Keratinocyte (primary cell): ENCODE measurements around the gene PALM3. TPM values are rescaled to one million over a fixed set of nuclear protein-coding genes. Genes with fewer than 3 reads are reported as not detected.
"Not testable (repeated sequence)": the region's sequence is repeated elsewhere in the genome, so short reads cannot be mapped to it uniquely, and the experiment has no call there.

Experiments used
- DNase-seq: peaks from one replicate; pipeline ENCODE4 v3.0.0-alpha.2; 2011; ENCODE audit warnings: low read depth, missing footprints, low spot score
- FAIRE-seq: peaks from 2 replicates; lab custom pipeline; 2011; peaks lifted over from hg19 to GRCh38; lab: Jason Lieb, UNC
- H2AFZ ChIP-seq: 2 replicates; pipeline ENCODE4 v1.6.0; 2012; ENCODE audit warnings: low read length, control low read depth, inconsistent platforms; ENCODE audit not compliant: control insufficient read depth
- H3K27ac ChIP-seq: 2 replicates; pipeline ENCODE4 v1.5.1; 2011; ENCODE audit warnings: low read length; ENCODE audit not compliant: control insufficient read depth, insufficient read depth
- H3K27me3 ChIP-seq: 3 replicates; pipeline ENCODE4 v1.6.0; 2011; ENCODE audit warnings: low read length; ENCODE audit not compliant: control insufficient read depth, insufficient read depth; ENCODE audit errors: extremely low read depth
- H3K36me3 ChIP-seq, 2 experiments: 2 replicates in 1 of 2; 3 replicates in 1 of 2; pipeline ENCODE4 v1.5.1; 2011; ENCODE audit warnings: low read length in 2 of 2, mild to moderate bottlenecking in 1 of 2; ENCODE audit not compliant: control insufficient read depth in 2 of 2, insufficient read depth in 2 of 2; ENCODE audit errors: extremely low read depth in 1 of 2
- H3K4me1 ChIP-seq: 3 replicates; pipeline ENCODE4 v1.5.1; 2011; ENCODE audit warnings: low read length; ENCODE audit not compliant: control insufficient read depth, insufficient read depth; ENCODE audit errors: extremely low read depth
- H3K4me2 ChIP-seq: 3 replicates; pipeline ENCODE4 v1.6.0; 2011; ENCODE audit warnings: low read depth, low read length; ENCODE audit not compliant: control insufficient read depth, insufficient read depth; ENCODE audit errors: extremely low read depth
- H3K4me3 ChIP-seq, 3 experiments: fragments of 200-600 bp in 1 of 3; sonication (generic) in 1 of 3; 2 replicates in 2 of 3; 3 replicates in 1 of 3; pipeline ENCODE4 v1.5.1; 2011 to 2016; ENCODE audit warnings: low read length in 3 of 3, mild to moderate bottlenecking in 3 of 3, control low read depth in 2 of 3, inconsistent platforms in 1 of 3, low read depth in 1 of 3, mixed read lengths in 1 of 3, mixed run types in 1 of 3, moderate library complexity in 1 of 3; ENCODE audit not compliant: control insufficient read depth in 2 of 3, insufficient read depth in 2 of 3; ENCODE audit errors: extremely low read depth in 1 of 3
- H3K79me2 ChIP-seq: 2 replicates; pipeline ENCODE4 v1.6.0; 2012; ENCODE audit warnings: low read length; ENCODE audit not compliant: control insufficient read depth, insufficient read depth
- H3K9ac ChIP-seq: 3 replicates; pipeline ENCODE4 v1.6.0; 2011; ENCODE audit warnings: low read length; ENCODE audit not compliant: control insufficient read depth, insufficient read depth; ENCODE audit errors: extremely low read depth
- H3K9me1 ChIP-seq: 3 replicates; pipeline ENCODE4 v1.6.0; 2011; ENCODE audit warnings: low read length; ENCODE audit not compliant: control insufficient read depth, insufficient read depth; ENCODE audit errors: extremely low read depth
- H3K9me3 ChIP-seq: 2 replicates; pipeline ENCODE4 v1.5.1; 2012; ENCODE audit warnings: low read depth, low read length; ENCODE audit not compliant: control insufficient read depth
- H4K20me1 ChIP-seq: 3 replicates; pipeline ENCODE4 v1.6.0; 2011; ENCODE audit warnings: low read length; ENCODE audit not compliant: control insufficient read depth, insufficient read depth; ENCODE audit errors: extremely low read depth
- EZH2 ChIP-seq: IDR thresholded peaks from one replicate; pipeline ENCODE4 v1.6.1; 2012; ENCODE audit warnings: inconsistent platforms, mild to moderate bottlenecking, low read length, moderate library complexity
- dilution Hi-C: fragments of 300-500 bp; cut with MboI; formaldehyde crosslinking; loops from one replicate; pipeline ENCODE4 v1.7.0; 2020; ENCODE audit warnings: low sequenced_read_pairs; ENCODE audit not compliant: extremely low pct_ligation_motif_present
- polyA plus RNA-seq, 5 experiments: library from polyadenylated mRNA; depleted of rRNA in 3 of 5; stranded (reverse) in 3 of 5; stranded (forward) in 1 of 5; unstranded in 1 of 5; fragments of >200 nt; gene quantifications; 1 replicate in 1 of 5; 2 replicates in 3 of 5; 3 replicates in 1 of 5; pipeline versions ENCODE4 v1.2.1 to v1.2.3, GENCODE V29; 2011 to 2012; ENCODE audit warnings: missing spikeins in 2 of 5, low read depth in 1 of 5, low replicate concordance in 1 of 5
- TF ChIP-seq, protein P1 (sequence below), 3 experiments: IDR thresholded peaks in 1 of 3; conservative IDR thresholded peaks in 1 of 3; optimal IDR thresholded peaks in 1 of 3; 2 replicates in 2 of 3; 3 replicates in 1 of 3; pipeline versions ENCODE3 to v1.5.1; 2011; ENCODE audit warnings: low read length in 3 of 3, mild to moderate bottlenecking in 3 of 3, moderate library complexity in 2 of 3, control low read depth in 1 of 3, inconsistent platforms in 1 of 3; ENCODE audit not compliant: insufficient read depth in 2 of 3; ENCODE audit errors: extremely low read depth in 1 of 3

The PALM3 gene
- polyA plus RNA-seq, 1 donor (not counting 4 experiments of a cell fraction or from before 2014, with no cell fraction given) = not detected

DNA sequence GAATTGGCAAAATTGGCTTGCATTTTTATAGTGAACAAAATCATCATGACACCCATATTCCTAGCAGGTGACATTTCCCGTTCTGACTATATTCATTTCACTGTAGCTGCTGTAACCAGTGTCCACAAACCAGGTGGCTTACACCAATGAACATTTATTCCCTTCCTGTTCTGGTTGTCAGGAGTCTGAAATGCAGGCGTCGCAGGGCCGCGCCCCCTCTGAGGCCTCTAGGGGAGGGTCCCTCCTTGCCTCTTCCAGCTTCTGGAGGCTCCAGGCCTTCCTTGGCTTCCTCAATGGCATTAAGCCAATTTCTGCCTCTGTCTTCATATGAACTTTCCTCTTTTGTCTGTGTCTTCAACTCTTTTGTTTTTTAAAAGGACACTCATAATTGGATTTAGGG lies 40.4 kb downstream of the PALM3 start:
- dilution Hi-C loops = no loop called here
- Histone ChIP-seq H3K27me3 (no peaks in the 10 kb centered on the region), H3K9me1 (no peaks in the 10 kb centered on the region), H3K4me2 (no peak overlapping the region), H3K27ac (no peak overlapping the region), H3K9me3 (no peaks in the 10 kb centered on the region), H2AFZ (no peak overlapping the region), H3K4me3 (no peak overlapping the region), H3K36me3 (no peaks in the 10 kb centered on the region), H4K20me1 (no peaks in the 10 kb centered on the region), H3K79me2 (no peaks in the 10 kb centered on the region), H3K4me1 (peaks cover 4% of the 10 kb centered on the region), H3K9ac (no peak overlapping the region)
- DNase-seq = no peak
- TF ChIP-seq, protein P1, sequence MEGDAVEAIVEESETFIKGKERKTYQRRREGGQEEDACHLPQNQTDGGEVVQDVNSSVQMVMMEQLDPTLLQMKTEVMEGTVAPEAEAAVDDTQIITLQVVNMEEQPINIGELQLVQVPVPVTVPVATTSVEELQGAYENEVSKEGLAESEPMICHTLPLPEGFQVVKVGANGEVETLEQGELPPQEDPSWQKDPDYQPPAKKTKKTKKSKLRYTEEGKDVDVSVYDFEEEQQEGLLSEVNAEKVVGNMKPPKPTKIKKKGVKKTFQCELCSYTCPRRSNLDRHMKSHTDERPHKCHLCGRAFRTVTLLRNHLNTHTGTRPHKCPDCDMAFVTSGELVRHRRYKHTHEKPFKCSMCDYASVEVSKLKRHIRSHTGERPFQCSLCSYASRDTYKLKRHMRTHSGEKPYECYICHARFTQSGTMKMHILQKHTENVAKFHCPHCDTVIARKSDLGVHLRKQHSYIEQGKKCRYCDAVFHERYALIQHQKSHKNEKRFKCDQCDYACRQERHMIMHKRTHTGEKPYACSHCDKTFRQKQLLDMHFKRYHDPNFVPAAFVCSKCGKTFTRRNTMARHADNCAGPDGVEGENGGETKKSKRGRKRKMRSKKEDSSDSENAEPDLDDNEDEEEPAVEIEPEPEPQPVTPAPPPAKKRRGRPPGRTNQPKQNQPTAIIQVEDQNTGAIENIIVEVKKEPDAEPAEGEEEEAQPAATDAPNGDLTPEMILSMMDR (optimal IDR thresholded peaks at IDR 0.05 in 1 of 3, IDR thresholded peaks at IDR 0.05 in 1 of 3, conservative IDR thresholded peaks at IDR 0.05 in 1 of 3; ENCODE audit: extremely low read depth in 1 of 3, insufficient read depth in 2 of 3, low read length in 3 of 3) = no peak
- TF ChIP-seq EZH2 = no peak
- no peak for FAIRE-seq

DNA sequence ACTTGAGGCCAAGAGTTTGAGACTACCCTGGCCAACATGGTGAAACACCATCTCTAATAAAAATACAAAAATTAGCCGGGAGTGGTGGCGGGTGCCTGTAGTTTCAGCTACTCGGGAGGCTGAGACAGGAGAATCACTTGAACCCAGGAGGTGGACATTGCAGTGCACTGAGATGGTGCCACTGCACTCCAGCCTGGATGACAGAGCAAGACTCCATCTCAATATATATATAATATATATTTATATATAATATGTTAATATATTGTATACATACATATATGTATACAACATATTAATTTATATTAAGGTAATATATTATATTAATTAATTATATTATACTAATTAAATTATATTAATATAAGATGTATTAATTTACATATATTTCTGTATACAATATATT lies 42.1 kb downstream of the PALM3 start:
- H3K4me1 ChIP-seq, DNase-seq, H3K9ac ChIP-seq, H3K27me3 ChIP-seq, FAIRE-seq, H3K4me3 ChIP-seq, H2AFZ ChIP-seq, H3K4me2 ChIP-seq, H4K20me1 ChIP-seq, H3K36me3 ChIP-seq, dilution Hi-C loops, H3K79me2 ChIP-seq, H3K9me1 ChIP-seq, H3K27ac ChIP-seq, H3K9me3 ChIP-seq: not testable (repeated sequence)

DNA sequence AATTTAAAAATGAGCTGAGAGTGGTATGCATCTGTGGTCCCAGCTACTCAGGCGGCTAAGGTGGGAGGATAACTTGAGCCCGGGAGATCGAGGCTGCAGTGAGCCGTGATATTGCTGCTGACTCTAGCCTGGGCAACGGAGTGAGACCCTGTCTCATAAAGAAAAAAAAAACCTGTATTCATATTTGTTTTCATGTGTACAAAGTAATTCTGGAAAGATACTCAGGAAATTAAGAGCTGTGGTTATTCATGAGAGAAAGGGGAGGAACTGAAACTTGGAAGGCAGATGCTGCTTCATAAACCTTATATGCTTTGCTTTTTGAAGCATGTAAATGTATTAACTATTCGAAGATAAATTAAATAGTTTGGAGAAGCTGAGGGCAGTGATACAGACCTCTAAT lies 42.8 kb downstream of the PALM3 start:
- no peaks in the 10 kb centered on the region for H3K9me3 ChIP-seq
- TF ChIP-seq, protein P1 (optimal IDR thresholded peaks at IDR 0.05 in 1 of 3, IDR thresholded peaks at IDR 0.05 in 1 of 3, conservative IDR thresholded peaks at IDR 0.05 in 1 of 3; ENCODE audit: extremely low read depth in 1 of 3, insufficient read depth in 2 of 3, low read length in 3 of 3) = no peak
- no peak for TF ChIP-seq EZH2
- H3K36me3 ChIP-seq = no peaks in the 10 kb centered on the region
- H3K9ac ChIP-seq = no peak overlapping the region
- H3K4me1 ChIP-seq = no peaks in the 10 kb centered on the region
- H3K79me2 ChIP-seq = no peaks in the 10 kb centered on the region
- H2AFZ ChIP-seq = no peak overlapping the region
- no peaks in the 10 kb centered on the region for H3K9me1 ChIP-seq
- H4K20me1 ChIP-seq = no peaks in the 10 kb centered on the region
- H3K4me3 ChIP-seq = no peak overlapping the region
- dilution Hi-C loops = no loop called here
- H3K27me3 ChIP-seq = no peaks in the 10 kb centered on the region
- H3K4me2 ChIP-seq = no peak overlapping the region
- no peak overlapping the region for H3K27ac ChIP-seq
- DNase-seq = no peak
- FAIRE-seq = no peak
